NB4 (cell line): ENCODE measurements around the gene MICAL2.

Source experiments
- DNase-seq: peaks from one replicate; pipeline ENCODE4 v3.0.0; 2010; ENCODE audit warnings: low read depth
- H3K4me3 ChIP-seq: one replicate; pipeline ENCODE4 v1.5.1; 2011; ENCODE audit warnings: mild to moderate bottlenecking, low read depth, low read length, moderate library complexity
- CTCF ChIP-seq: IDR thresholded peaks from one replicate; pipeline ENCODE4 v1.5.1; 2012; ENCODE audit warnings: low read depth, low read length
- MAX ChIP-seq: IDR thresholded peaks from 2 replicates; pipeline ENCODE4 v1.6.1; 2011; ENCODE audit warnings: low read depth, low read length
- MYC ChIP-seq: IDR thresholded peaks from 2 replicates; pipeline ENCODE4 v1.6.1; 2011; ENCODE audit warnings: low read depth, low read length
- POLR2A ChIP-seq: IDR thresholded peaks from 2 replicates; pipeline ENCODE4 v1.6.1; 2011; ENCODE audit warnings: mild to moderate bottlenecking; ENCODE audit not compliant: insufficient read length; ENCODE audit errors: extremely low read depth

Gene MICAL2

GRCh38 chr11:12272821-12273617 is 162.6 kb downstream of the MICAL2 start:
- no peak for DNase-seq
- H3K4me3 ChIP-seq: no peak overlapping the region
- TF ChIP-seq MYC (no peak), POLR2A (no peak), CTCF (no peak), MAX (no peak)

GRCh38 chr11:12273618-12273995 is 163.2 kb downstream of the MICAL2 start:
- TF ChIP-seq POLR2A: no peak
- no peak for TF ChIP-seq MAX
- no peak for TF ChIP-seq MYC
- no peak for TF ChIP-seq CTCF
- no peak overlapping the region for H3K4me3 ChIP-seq
- DNase-seq: no peak

- DNase-seq: no peak
- TF ChIP-seq MYC (no peak), CTCF (no peak), MAX (no peak), POLR2A (no peak)
- no peak overlapping the region for H3K4me3 ChIP-seq
Observed at GRCh38 chr11:12274056-12274455, 163.7 kb downstream of the MICAL2 start.

- TF ChIP-seq POLR2A (no peak), MAX (no peak), MYC (no peak), CTCF (no peak)
- H3K4me3 ChIP-seq: no peak overlapping the region
- no peak for DNase-seq
Observed at GRCh38 chr11:12274558-12275197, 164.3 kb downstream of the MICAL2 start.

- no peak for DNase-seq
- no peak for TF ChIP-seq POLR2A
- no peak for TF ChIP-seq MAX
- no peak for TF ChIP-seq CTCF
- TF ChIP-seq MYC: no peak
- no peak overlapping the region for H3K4me3 ChIP-seq
Observed at GRCh38 chr11:12275818-12276217, 165.4 kb downstream of the MICAL2 start.
